B cell (primary cell): ENCODE data around the gene RBM23. TPM values are rescaled to one million over a fixed set of nuclear protein-coding genes. Genes with fewer than 3 reads are reported as not detected.

Experiments
- ATAC-seq: fragments of 200-7000 bp; cut with Tn5 transposase; one replicate; pipeline ENCODE4 v1.10.0; 2021; ENCODE audit warnings: low read depth, mild to moderate bottlenecking, moderate number of reproducible peaks, moderate library complexity
- CTCF ChIA-PET: fragments of 350-600 bp; sonication (Branson Sonifier 250); formaldehyde crosslinking; loops from one replicate; lab custom pipeline; 2021; ENCODE audit warnings: antibody characterized with exemption, inconsistent platforms; lab: Charles Lee
- POLR2A ChIA-PET: fragments of 350-600 bp; sonication (Branson Sonifier 250); formaldehyde crosslinking; loops from one replicate; lab custom pipeline; 2021; ENCODE audit warnings: antibody characterized with exemption; lab: Charles Lee
- DNase-seq: peaks from one replicate; pipeline ENCODE4 v3.0.0; 2013
- H2AFZ ChIP-seq: 2 replicates; pipeline ENCODE4 v1.6.1; 2012; ENCODE audit warnings: mild to moderate bottlenecking, low read depth, low read length; ENCODE audit not compliant: insufficient read depth, poor library complexity, severe bottlenecking
- H3K27ac ChIP-seq, 2 donors: 1 replicate in 1 of 2; 2 replicates in 1 of 2; pipeline ENCODE4 v1.5.1; 2012 to 2013; ENCODE audit warnings: low read length in 2 of 2, mild to moderate bottlenecking in 2 of 2, moderate library complexity in 1 of 2
- H3K27me3 ChIP-seq, 4 experiments: fragments of 200-600 bp in 1 of 4; sonication (generic) in 1 of 4; replicated peaks in 1 of 4; 1 replicate in 2 of 4; 2 replicates in 2 of 4; pipeline versions ENCODE4 v1.6.1 to v1.7.0; 2013 to 2016; ENCODE audit warnings: low read length in 3 of 4, mild to moderate bottlenecking in 2 of 4, mixed read lengths in 1 of 4, moderate library complexity in 1 of 4; ENCODE audit not compliant: insufficient read depth in 4 of 4, control insufficient read depth in 3 of 4; ENCODE audit errors: control extremely low read depth in 1 of 4
- H3K36me3 ChIP-seq, 2 experiments: replicated peaks in 1 of 2; 1 replicate in 1 of 2; 2 replicates in 1 of 2; pipeline versions ENCODE4 v1.6.1 to v1.7.1; 2013; ENCODE audit warnings: low read length in 1 of 2; ENCODE audit not compliant: insufficient read depth in 2 of 2, control insufficient read depth in 1 of 2; ENCODE audit errors: control extremely low read depth in 1 of 2, extremely low read depth in 1 of 2
- H3K4me1 ChIP-seq, 2 donors: fragments of 200-600 bp in 1 of 2; sonication (generic) in 1 of 2; 1 replicate in 1 of 2; 2 replicates in 1 of 2; pipeline versions ENCODE4 v1.5.1 to v1.6.1; 2013 to 2017; ENCODE audit warnings: low read length in 2 of 2; ENCODE audit not compliant: control insufficient read depth in 2 of 2, insufficient read depth in 2 of 2
- H3K4me2 ChIP-seq: replicated peaks from 2 replicates; pipeline ENCODE3; 2012; ENCODE audit warnings: mild to moderate bottlenecking, low read depth, low read length; ENCODE audit not compliant: poor library complexity, severe bottlenecking
- H3K4me3 ChIP-seq, 5 experiments: fragments of 200-600 bp in 1 of 5; sonication (generic) in 1 of 5; 1 replicate in 3 of 5; 2 replicates in 2 of 5; pipeline versions ENCODE4 v1.5.1 to v1.7.0; 2011 to 2016; ENCODE audit warnings: low read length in 4 of 5, mild to moderate bottlenecking in 4 of 5, low read depth in 2 of 5, control low read depth in 1 of 5, moderate library complexity in 1 of 5; ENCODE audit not compliant: insufficient read depth in 1 of 5; ENCODE audit errors: control extremely low read depth in 1 of 5, extremely low read depth in 1 of 5
- H3K79me2 ChIP-seq: fragments of 200-600 bp; sonication (generic); one replicate; pipeline ENCODE4 v1.6.0; 2016; ENCODE audit warnings: low read length; ENCODE audit not compliant: control insufficient read depth, insufficient read depth
- H3K9ac ChIP-seq: fragments of 200-600 bp; sonication (generic); 2 replicates; pipeline ENCODE4 v1.6.1; 2017; ENCODE audit warnings: mild to moderate bottlenecking, low read length, moderate library complexity
- H3K9me3 ChIP-seq, 3 donors: one replicate each; pipeline versions ENCODE4 v1.6.1 to v1.7.1; 2013; ENCODE audit warnings: low read length in 2 of 3; ENCODE audit not compliant: control insufficient read depth in 2 of 3, insufficient read depth in 1 of 3; ENCODE audit errors: control extremely low read depth in 1 of 3
- H4K20me1 ChIP-seq: 2 replicates; pipeline ENCODE4 v1.6.0; 2012; ENCODE audit warnings: mild to moderate bottlenecking, low read length; ENCODE audit not compliant: insufficient read depth, control insufficient read depth, poor library complexity, severe bottlenecking
- H3K27ac Mint-ChIP-seq: one replicate; pipeline ENCODE4 v1.8.0; 2021; ENCODE audit warnings: mixed read lengths
- H3K27me3 Mint-ChIP-seq: one replicate; pipeline ENCODE4 v1.8.0; 2021; ENCODE audit warnings: mixed read lengths
- H3K4me1 Mint-ChIP-seq: one replicate; pipeline ENCODE4 v1.8.0; 2021; ENCODE audit warnings: mixed read lengths
- H3K4me3 Mint-ChIP-seq: one replicate; pipeline ENCODE4 v1.8.0; 2021; ENCODE audit warnings: mixed read lengths
- H3K9me3 Mint-ChIP-seq: one replicate; pipeline ENCODE4 v1.8.0; 2022; ENCODE audit warnings: mixed read lengths; ENCODE audit not compliant: insufficient read depth
- EZH2 ChIP-seq: IDR thresholded peaks from 2 replicates; pipeline ENCODE4 v1.6.1; 2012; ENCODE audit warnings: borderline replicate concordance, low read depth, mild to moderate bottlenecking, moderate library complexity, low read length; ENCODE audit not compliant: insufficient read depth, poor library complexity, severe bottlenecking
- WGBS: methylation state at CpG from one replicate; pipeline ENCODE4 v1.1.5; 2013; ENCODE audit warnings: missing lambda C conversion rate; ENCODE audit not compliant: insufficient coverage; 5-methylcytosine and 5-hydroxymethylcytosine counted together
- intact Hi-C: fragments of 100-400 bp; cut with micrococcal nuclease; formaldehyde crosslinking; loops from one replicate; pipeline ENCODE4 v1.10.0; 2022
- polyA plus RNA-seq: library from polyadenylated mRNA; depleted of rRNA; stranded (reverse); fragments of >200 nt; gene quantifications from 2 replicates; pipeline ENCODE4 v1.2.3, GENCODE V29; 2012
- total RNA-seq, 2 donors: library from RNA; stranded (reverse); fragments of 120-200 nt in 1 of 2; gene quantifications; 1 replicate in 1 of 2; 2 replicates in 1 of 2; pipeline versions ENCODE4 v1.2.3 to v1.2.4, GENCODE V29; 2013 to 2022
- TF ChIP-seq, protein P1 (sequence below): fragments of 200-600 bp; IDR thresholded peaks from one replicate; pipeline ENCODE4 v1.8.0; 2022; ENCODE audit warnings: antibody characterized with exemption, mild to moderate bottlenecking

Gene RBM23
- total and polyA plus RNA-seq, 2 donors (not counting 1 experiment from before 2014, with no cell fraction given), result 60.7 to 165 TPM

DNA sequence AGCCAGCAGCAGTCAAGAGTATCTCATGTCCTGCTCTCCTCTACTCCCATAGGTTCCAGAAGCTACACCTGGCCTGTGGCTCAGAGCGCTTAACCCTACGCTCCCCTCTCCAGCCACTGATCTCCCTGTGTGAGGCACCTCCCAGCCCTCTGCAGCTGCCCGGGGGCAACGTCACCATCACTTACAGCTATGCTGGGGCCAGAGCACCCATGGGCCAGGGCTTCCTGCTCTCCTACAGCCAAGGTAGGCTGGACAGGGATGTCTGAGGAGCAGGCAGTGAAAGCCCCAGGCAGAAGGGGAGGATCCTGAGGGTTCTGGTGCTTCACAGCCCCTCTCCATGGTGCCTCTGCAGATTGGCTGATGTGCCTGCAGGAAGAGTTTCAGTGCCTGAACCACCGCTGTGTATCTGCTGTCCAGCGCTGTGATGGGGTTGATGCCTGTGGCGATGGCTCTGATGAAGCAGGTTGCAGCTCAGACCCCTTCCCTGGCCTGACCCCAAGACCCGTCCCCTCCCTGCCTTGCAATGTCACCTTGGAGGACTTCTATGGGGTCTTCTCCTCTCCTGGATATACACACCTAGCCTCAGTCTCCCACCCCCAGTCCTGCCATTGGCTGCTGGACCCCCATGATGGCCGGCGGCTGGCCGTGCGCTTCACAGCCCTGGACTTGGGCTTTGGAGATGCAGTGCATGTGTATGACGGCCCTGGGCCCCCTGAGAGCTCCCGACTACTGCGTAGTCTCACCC lies 43.8 kb downstream of the RBM23 start:
- H3K9ac ChIP-seq, result no peak overlapping the region
- H3K27me3 Mint-ChIP-seq, result no peaks in the 10 kb centered on the region
- ChIA-PET CTCF (interaction anchor here (4.6 to 7.9 kb wide), 2 partner anchors 16 to 26 kb away, joined by 76 to 111 read pairs; no protein-coding TSS in a partner anchor), POLR2A (no interaction called here)
- no peaks in the 10 kb centered on the region for H3K9me3 Mint-ChIP-seq
- no peaks in the 10 kb centered on the region for H3K9me3 ChIP-seq
- H3K27ac ChIP-seq, result no peak overlapping the region
- H3K4me1 ChIP-seq, result peaks cover 18 to 29% of the 10 kb centered on the region in 2 donors
- H3K79me2 ChIP-seq, result peaks cover 41% of the 10 kb centered on the region
- H3K4me1 Mint-ChIP-seq, result peaks cover 36% of the 10 kb centered on the region
- DNase-seq (no peak), ATAC-seq (no peak)
- no peak overlapping the region for H3K4me3 ChIP-seq
- H3K36me3 ChIP-seq, result peaks cover 2 to 69% of the 10 kb centered on the region in 2 experiments
- H3K4me3 Mint-ChIP-seq, result no peak overlapping the region
- peaks cover 47% of the 10 kb centered on the region for H4K20me1 ChIP-seq
- WGBS, result 99% methylated on average over 15 of the region's 15 CpGs
- H3K27ac Mint-ChIP-seq, result no peak overlapping the region
- TF ChIP-seq EZH2, result no peak
- TF ChIP-seq, protein P1, sequence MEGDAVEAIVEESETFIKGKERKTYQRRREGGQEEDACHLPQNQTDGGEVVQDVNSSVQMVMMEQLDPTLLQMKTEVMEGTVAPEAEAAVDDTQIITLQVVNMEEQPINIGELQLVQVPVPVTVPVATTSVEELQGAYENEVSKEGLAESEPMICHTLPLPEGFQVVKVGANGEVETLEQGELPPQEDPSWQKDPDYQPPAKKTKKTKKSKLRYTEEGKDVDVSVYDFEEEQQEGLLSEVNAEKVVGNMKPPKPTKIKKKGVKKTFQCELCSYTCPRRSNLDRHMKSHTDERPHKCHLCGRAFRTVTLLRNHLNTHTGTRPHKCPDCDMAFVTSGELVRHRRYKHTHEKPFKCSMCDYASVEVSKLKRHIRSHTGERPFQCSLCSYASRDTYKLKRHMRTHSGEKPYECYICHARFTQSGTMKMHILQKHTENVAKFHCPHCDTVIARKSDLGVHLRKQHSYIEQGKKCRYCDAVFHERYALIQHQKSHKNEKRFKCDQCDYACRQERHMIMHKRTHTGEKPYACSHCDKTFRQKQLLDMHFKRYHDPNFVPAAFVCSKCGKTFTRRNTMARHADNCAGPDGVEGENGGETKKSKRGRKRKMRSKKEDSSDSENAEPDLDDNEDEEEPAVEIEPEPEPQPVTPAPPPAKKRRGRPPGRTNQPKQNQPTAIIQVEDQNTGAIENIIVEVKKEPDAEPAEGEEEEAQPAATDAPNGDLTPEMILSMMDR, result no peak
- no peak overlapping the region for H2AFZ ChIP-seq
- no peak overlapping the region for H3K4me2 ChIP-seq
- H3K27me3 ChIP-seq, result no peaks in the 10 kb centered on the region
- intact Hi-C loops, result no loop called here
